Measurements from ENCODE around the gene ST3GAL4. TPM values are rescaled to one million over a fixed set of nuclear protein-coding genes. Genes with fewer than 3 reads are reported as not detected.

ST3GAL4 gene
- total and polyA plus RNA-seq, 10 of the 15 experiments (the other 5 are each of a cell fraction or from before 2014, with no cell fraction given) = 3.8 to 8.1 (median 6.5) TPM; not detected in 2

GRCh38 chr11:126370016-126370415, 14.5 kb downstream of the ST3GAL4 start:
- Histone ChIP-seq H3K27ac (ENCODE audit: control insufficient read depth, insufficient read depth) (no peak overlapping the region), H3K9me3 (replicated peaks; ENCODE audit: control insufficient read depth, insufficient read depth, low read length) (no peaks in the 10 kb centered on the region), H4K20me1 (ENCODE audit: control insufficient read depth, insufficient read depth) (no peaks in the 10 kb centered on the region), H3K4me3 (no peak overlapping the region), H3K9ac (ENCODE audit: control insufficient read depth, insufficient read depth, low read length) (no peak overlapping the region), H3K36me3 (ENCODE audit: control insufficient read depth in 2 of 2, insufficient read depth in 2 of 2, low read length in 1 of 2) (no peaks in the 10 kb centered on the region), H3K79me2 (ENCODE audit: control insufficient read depth, insufficient read depth, low read length) (no peaks in the 10 kb centered on the region), H3K27me3 (replicated peaks in 1 of 2; ENCODE audit: control insufficient read depth in 2 of 2, insufficient read depth in 2 of 2, low read length in 1 of 2) (no peaks in the 10 kb centered on the region), H3K4me2 (ENCODE audit: control insufficient read depth, insufficient read depth) (no peak overlapping the region), H2AFZ (ENCODE audit: control insufficient read depth, low read depth, low read length) (no peak overlapping the region), H3K4me1 (ENCODE audit: control insufficient read depth, insufficient read depth, low read length) (no peaks in the 10 kb centered on the region)
- DNase-seq (ENCODE audit: low read depth, low spot score) (no peak), FAIRE-seq (no peak), ATAC-seq (no peak)
- CTCF ChIA-PET = interaction anchor here (0.6 kb wide), 1 partner anchor 55 kb away, joined by 3 read pairs; no protein-coding TSS in a partner anchor
- SMC1A ChIA-PET (ENCODE audit: uncharacterized antibody, unreplicated experiment) = interaction anchor here (0.7 to 1.0 kb wide), 2 partner anchors 50 to 57 kb away, joined by 3 read pairs; no protein-coding TSS in a partner anchor
- in situ Hi-C loops (cut with MboI) = no loop called here
- RAD21 ChIA-PET (ENCODE audit: unreplicated experiment) = interaction anchor here (1.0 kb wide), 1 partner anchor 59 kb away, joined by 3 read pairs; no protein-coding TSS in a partner anchor
- POLR2A ChIA-PET = no interaction called here
- TF ChIP-seq CBX5 (IDR thresholded peaks at IDR 0.05; ENCODE audit: low read depth) (no peak), ELK1 (IDR thresholded peaks at IDR 0.05; ENCODE audit: low read depth, low read length) (no peak), SUPT20H (IDR thresholded peaks at IDR 0.05; ENCODE audit: borderline replicate concordance, control insufficient read depth, low read depth, low read length) (no peak), SMAD1 (IDR thresholded peaks at IDR 0.05; ENCODE audit: low read depth, partially characterized antibody) (no peak), CEBPZ (IDR thresholded peaks at IDR 0.05; ENCODE audit: low read depth, low read length) (no peak), TCF7 (IDR thresholded peaks at IDR 0.05; ENCODE audit: borderline replicate concordance) (no peak)
- BruUV-seq (replicated peaks) = no TSS peak
- 79% methylated on average over 3 of the region's 3 CpGs for WGBS (ENCODE audit: insufficient coverage, insufficient replicate concordance, low lambda C conversion rate, missing lambda C conversion rate)
- intact Hi-C loops (cut with micrococcal nuclease; ENCODE audit: unreplicated experiment) = no loop called here

All from GM12878 (cell line).